ENCODE measurements around the gene RALGPS1.

The RALGPS1 gene

DNA sequence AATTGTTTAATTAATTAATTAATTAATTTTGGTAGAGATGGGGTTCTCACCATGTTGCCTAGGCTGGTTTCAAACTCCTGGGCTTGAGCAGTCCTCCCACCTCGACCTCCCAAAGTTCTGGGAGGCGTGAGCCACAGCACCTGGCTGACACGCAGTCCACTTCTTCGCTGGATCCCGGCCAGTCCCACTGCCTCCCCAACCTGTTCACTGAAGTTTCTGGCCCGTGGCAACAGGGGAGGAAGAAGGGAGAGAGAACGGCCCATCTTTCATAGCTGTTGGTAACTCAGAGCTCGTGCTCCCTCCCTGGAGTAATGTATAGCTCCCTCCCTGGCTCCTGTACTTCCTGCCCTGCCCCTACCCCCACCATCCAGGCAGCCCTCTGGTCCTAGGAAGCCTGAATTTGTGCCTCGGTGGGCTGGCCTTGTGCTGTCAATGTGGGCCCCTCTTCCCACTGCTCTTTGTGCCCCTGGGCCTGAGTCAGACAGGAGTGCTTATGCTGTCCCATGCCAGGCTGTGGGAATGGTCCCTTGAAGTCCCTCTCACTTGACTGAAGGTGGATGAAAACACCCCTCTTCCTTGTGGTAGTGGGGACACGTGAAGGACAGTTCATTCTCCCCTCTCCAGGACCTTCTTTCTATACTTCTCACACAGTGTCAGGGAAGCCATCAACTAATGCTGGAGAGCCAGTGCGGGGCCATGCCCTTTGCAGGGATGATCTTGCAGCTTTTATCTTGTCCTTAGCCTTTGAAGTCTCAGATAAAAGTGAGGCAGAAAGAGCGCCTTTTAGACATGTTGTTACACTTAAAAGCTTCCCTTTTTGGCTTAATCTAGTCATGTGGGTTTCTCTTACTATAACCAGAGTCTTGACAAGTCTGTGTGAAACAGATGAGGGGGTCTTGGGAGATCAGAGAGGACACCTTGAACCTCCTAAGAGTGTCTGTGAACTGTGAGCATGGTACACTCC is 169.8 kb downstream of the RALGPS1 start:
- no peak for DNase-seq

DNA sequence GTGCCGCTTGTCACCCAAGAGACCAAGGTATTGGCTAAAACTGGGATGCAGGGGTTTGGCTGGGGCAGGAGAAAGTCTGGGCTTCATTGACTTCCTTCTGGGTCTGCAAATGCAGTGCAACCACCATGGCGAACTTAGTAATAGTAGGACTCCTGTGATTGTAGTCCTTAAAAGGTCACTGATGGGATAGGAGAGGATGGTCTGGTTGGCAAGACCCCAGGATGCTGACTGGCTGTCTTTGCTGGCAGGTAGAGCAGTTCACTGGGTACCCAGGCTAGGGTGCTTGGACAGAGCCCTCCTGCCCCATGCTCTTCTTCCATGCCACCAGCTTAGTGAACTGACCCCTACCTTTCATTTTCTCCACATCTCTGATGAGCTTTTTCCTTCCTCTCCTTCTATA is 170.6 kb downstream of the RALGPS1 start:
- no peak for DNase-seq

DNA sequence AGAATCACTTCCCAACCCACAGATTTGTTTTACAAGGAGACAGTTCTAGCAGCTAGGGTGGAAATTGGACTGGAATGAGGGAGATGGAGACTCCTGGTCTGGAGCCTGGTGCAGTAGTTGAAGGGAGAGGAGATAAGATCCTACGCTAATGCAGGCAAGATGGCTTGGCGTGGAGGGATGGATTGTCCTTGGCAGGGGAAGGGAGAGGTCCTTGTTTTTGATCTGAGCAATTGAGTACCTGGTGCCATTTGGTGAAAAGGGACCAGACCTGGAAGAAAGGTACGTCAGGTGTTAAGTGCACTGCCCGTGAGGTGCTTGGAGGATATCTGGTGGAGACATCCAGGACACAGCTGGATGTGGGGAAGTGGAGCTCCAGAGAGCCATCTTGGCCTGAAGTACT is 172.2 kb downstream of the RALGPS1 start:
- DNase-seq, result no peak

DNA sequence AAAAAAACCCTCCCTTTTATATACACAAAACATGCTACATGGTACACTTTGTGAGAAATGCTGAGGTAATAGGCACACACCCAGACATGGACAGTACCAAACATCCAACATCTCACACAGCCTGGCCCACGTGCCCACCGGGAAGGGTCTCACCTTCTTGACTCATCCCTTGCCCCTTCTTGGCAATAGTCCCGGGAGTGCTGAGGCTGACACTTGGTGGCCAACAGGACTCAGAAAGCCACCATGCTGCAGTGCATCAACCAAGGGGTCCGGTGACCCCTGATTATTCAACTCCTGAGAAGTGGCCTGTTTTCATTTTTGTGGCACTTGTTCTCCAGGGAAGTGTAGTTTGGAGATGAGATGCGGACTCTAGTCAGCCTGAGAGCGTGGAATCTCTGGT is 172.8 kb downstream of the RALGPS1 start:
- no peak for DNase-seq

DNA sequence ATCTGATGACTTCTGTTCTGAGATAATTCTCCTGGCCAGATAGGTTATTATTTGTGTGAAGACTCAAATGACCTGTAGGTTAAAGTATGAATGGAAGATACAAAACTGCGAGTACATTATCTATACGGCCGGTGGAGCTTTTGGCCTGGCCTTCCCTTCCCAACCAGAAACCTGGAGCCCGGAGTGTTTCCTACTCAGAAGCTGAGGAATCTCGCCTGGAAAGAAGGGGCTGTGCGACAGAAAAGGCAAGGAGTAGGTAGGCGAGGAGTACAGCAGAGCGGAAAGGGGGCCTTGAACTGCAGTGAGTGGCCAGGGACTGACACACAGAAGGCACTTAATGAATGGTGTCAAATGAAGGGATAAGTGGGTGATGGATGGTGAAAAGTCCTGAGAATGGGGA is 173.3 kb downstream of the RALGPS1 start:
- no peak for DNase-seq

DNA sequence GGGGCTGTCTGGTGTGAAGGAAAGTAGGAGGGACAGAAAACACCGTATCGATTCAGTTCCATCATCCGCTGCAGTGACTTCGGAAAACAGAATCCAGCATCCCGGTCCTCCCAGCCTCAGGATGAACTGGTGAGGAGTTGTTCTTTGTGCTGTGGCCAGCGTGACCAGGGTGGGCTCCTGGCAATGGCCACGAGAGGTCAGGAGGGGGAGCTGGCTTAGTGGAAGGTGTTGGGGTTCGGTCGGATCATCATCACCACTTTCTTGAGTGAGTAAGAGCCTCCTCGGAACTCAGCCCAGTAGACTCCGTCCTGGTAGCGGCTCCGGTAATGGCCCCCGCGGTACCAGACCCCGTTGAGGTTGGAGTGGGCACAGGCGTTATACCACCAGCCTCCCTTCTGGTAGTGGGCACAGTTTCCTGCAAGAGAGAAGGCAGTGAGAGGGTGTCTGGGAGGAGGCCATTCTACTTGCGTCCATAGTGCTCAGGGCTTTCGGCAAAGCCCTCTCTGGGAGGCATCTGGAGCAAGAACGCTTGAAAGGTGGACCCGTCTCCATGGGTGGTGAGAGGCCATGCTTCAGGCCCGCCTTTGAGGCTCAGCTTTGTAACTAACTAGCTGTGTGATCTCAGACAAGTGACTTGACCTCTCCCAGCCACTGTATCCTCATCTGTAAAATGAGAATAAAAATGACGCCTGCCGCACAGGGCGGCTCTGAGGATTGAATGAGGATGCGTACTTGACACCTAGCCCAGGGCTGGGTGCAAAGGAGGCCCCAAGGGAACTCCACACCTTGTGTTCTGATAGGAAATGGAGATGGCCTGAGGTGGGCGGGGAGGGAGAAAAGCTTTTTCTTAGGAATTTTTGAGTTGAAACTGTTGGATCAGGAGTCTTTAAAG is 174.4 kb downstream of the RALGPS1 start:
- DNase-seq, result no peak

DNA sequence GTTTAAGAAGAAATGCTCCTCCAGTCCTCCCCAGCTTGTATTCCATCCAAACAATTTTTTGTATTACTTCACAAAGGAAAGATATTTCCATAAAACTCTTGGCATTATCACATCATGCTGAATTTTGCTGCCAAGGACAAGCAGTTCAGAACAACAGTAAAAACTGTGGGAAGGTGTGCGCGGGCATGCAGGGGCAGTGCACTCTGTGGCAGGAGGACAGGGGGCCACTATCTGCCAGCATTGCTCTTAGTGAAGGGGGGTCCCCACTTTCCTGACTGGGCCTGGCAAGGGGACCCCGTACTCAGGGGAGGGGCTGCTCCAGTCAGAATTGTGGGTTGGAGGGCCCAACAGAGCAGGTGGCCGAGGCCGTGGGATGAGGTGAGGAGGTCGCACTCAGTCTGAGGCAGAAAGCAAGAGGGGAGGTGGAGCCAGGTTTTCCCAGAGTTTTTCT is 175.1 kb downstream of the RALGPS1 start:
- no peak for DNase-seq

DNA sequence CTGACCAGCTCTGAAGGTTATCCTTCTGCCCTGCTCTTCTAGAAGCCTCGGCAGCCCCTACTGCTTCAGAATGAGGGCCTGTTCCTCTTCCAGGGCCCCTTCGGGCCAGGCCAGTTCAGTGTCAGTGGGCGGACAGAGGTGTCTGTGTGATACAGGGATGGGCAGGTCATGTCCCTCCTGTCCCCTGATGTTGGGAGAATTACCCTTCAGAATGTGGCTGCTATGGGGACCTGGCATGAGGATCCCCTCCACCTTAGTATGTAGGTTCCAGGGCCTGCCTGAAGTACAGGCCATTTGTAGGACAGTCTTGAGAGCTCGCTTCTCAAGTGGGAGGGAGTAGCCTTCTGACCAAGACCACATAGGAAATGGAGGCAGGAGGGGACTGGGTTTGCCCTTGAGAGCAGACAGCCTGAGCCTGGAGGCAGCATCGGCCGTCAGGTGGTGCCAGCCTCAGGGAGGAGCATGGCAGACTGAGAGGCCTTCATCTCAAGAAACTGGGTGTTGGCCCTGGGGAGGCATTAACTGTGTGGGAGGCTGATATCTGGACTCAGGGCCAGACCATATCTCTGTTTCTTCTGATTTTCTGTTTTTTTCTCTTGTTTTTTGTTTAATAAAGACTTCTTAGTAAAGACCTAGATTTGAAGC is 175.9 kb downstream of the RALGPS1 start:
- no peak for DNase-seq

DNA sequence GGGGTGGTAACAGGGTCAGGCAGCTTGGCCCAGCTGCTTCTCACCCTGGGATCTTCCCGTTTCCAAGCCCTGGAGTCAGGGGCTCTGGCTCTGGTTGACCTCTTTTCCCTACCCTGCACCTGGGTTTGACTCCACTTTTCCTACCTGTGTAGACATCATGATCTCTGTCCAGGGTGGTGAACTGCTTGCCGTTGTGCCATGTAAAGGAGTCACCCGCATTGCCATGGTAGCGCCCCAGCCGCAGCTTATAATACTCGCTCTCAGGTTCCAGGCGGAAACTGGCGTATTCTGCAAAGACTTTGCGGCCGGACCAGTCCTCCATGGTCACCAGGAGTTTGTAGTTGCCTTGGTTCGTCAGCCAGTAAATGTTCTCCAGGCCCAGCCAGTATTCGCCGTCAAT is 176.9 kb downstream of the RALGPS1 start:
- DNase-seq, result no peak

DNA sequence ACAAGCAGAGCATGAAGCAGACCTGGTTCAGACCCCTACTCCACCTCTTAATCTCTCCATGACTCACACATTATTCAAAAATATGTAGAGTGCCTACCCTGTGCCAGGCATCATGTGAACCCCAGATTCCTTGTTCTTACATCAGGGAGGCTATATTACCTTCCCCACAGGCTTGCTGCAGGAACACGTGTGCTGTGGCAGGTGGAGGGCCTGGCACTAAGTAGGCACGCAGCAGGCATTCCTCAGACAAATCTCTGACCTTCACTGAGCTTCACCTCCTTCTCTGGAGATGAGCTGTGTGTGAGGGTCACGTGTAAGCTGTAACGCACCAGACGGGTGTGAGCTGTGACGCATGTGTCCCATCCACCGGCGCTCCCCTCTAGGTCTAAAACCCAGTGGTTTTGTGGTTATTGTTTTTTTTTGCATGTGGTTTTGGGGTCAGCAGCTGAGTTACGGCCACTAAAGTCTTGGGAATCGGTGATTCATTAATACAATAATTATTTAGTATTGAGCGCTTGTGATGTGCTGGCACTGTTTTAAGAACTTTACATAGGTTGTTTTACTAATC is 177.5 kb downstream of the RALGPS1 start:
- DNase-seq, result no peak

DNA sequence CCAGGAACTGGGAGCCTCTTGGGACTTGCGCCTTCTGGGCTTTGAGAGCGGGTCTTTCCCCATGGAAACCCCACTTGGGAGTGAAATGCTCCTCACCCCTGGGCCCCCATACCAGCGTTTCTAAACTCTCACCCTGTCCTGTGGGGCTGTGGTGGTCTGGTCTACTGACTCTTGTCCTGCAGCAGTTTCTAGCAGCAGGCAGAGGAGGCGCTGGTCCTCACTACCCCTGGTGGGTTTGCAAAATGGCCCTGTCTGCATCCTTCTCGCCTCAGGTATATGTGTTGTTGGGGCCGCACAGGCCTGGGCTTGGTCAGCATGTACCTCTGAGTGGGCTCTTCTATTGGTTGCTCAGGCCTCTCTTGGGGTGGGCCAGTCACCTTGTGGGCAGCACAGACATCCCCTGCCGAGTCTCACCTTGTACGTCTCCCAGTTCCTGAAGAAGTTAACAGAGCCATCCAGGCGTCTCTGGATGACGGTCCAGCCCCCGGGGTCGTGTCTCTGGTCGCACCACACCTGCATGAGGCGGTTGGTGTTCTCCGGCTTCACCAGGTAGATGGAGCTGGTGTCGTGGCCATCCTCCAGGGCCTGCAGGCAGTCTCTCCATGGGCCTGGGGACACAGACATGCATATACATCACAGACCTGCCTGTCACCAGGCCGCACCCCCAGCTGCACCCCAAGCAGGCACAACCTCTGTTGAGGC is 178.9 kb downstream of the RALGPS1 start:
- DNase-seq, result no peak

DNA sequence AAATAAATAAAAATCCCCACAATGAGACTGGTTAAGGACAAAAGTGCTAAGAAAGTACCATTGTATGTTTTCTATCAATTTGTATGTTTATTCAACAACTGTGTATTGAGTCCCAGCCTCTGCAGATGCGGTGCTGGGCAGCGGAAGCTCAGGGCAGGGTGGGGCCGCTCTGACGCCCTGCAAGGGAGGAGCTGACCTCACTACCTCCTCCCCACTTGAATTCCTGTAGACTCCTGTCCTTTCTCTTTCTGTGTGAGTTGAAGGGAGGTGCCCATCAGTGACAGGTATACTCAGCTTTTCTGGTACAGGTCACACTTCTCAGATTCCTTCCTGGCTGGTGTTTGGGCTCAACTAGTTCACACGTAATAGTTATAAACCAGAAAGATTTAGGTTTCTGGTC is 180.8 kb downstream of the RALGPS1 start:
- no peak for DNase-seq

DNA sequence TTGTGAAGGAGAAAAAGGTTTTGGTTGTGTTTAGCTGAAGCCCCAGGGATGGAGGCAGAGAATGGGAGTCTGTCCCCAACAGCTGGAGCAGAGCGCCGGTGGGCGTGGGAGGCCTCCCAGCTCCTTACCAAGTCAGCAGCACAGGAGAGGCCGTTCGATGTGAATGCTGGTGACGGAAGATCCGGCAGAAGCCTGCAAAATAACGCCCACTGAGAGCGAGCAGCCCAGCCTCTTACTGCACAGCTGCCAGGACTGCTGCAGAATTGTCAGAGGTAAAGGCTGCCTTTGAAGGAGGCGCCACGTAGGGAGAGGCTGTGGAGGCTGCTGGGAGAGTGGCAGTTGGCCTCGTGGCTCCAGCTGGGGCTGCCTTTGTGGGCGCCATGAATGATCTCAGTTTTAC is 181.6 kb downstream of the RALGPS1 start:
- no peak for DNase-seq

DNA sequence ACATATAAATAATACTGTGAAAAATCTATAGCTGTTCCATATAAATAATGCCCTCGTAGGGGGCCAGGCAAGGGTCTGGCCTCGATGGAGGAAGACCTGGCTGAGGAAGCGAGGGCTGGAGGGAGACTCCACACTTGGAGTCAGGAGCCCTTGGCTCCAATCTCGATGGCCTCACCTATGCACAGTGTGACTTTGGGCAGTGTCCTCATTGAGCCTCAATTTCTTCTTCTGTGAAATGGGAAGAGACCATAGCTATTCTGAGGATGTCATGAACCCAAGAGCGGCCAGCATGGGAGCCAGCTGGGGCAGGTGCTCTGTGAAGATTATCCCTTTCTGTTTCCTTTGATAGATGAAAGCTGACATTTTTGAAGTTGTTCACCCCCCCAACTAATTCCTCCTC is 183.1 kb downstream of the RALGPS1 start:
- no peak for DNase-seq

DNA sequence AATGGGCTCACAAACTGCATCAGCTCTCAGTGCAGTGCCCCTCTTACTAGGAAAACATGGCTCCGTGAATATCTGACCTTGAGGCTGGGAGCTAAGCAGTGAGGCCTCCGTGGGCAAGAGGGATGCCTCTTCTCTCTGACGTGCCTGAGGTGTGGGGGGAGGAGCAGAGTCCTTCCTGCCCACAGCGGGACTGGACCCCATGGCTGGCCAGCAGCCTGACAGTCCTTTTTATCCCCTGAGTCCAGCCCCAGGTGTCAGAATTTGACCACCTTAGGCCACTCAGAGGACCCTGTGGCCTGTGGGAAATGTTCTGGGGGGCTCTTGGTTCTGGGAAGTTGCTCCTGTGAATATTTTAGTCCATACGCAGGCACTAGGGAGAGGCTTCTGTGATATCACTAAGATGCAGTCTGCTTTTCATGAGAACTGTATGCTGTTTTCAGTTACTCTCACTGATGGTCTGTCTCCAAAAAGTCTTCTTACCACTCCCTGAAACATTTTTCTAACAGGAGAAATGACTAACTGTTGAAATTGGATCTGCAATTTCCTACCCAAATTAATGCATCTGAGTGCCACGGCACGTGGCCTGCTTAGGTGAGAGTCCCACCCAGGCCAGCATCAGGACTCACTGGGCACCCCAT is 184.5 kb downstream of the RALGPS1 start:
- DNase-seq, result no peak

DNA sequence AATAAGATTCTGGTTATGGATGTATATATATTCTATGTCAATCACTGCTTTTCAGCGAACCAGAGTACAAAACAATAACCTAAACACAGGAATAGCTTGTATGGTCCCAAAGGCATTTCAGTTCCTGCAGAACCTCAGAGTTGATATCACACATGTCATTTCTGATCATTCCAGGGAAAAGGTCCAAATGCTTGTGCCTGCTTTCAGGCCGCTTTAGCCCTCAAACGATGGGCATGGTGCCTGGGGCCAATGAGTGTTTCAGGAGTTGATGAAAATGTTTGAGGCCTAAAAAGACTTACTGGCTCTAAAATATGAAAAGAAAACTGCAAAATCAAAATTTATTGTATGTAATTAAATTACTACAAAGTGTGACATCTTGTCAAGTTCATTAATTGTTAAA is 185.1 kb downstream of the RALGPS1 start:
- no peak for DNase-seq

DNA sequence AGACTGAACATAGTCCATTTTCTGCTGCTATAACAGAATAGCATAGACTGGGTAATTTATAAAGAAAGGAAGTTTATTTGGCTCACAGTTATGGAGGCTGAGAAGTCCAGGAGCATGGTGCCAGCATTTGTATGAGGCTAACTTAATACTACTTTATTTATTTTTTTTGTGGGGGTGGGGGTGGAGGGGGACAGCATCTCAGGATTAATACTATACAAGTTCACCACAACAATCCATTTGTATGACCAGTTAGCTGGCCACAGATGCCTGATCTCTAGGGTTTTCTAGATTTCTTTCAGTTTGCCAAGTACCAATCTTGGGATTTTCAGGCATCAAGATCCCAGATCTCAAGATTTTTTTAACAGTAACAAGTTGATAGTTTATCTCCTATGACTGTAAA is 187.6 kb downstream of the RALGPS1 start:
- DNase-seq, result no peak

DNA sequence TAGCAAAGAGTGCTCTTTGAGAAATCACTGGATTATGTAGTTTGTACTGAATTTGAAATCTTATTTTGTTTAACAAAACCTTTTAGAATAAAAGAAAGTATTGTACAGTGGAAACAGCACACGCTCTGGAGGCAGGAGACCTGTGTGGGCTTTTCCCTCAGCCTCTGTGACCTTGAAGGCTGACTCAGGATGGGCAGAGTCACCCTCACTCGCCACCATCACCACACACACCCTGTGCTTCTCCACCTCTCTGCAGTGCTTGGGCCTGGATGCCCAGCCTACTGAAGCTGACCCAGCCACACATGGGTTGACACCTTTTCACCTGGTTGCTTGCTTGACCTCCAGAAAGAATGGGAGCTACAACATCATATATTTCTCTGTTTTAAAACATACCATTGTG is 188.2 kb downstream of the RALGPS1 start:
- no peak for DNase-seq

DNA sequence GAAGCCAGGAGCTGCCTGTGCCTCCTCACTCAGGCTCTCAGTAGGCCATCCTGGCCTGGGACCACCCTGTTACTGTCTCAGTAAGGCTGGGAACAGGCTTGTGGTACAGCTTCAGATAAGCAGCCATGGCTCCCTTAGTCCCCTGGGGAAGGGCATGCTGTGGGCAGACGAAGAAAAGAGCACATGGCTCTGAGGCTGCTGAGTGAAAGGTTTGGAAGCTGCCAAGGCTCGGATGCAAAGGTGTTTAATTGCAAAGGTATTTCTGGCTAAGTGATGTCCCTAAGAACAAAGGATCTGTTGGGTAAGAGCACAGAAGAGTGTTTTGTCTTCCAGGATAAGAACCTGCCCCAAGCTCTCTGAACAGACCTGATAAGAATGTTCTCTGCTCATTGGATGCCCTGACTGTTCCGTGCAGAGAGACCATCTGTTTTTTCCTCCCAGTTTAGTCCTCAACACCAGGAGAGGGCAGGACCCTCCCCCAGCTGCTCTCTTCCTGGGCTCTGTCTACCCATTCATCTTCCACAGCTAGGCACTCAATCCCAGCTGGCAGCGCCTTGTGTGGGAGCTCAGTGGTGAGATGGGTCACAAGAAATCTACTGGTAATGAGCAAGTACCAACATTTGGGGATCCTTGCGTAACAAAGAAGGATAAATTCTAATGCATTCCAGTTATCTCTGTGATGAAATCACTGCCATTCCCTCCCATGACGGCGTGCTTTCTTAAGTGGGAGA is 190.2 kb downstream of the RALGPS1 start:
- no peak for DNase-seq

DNA sequence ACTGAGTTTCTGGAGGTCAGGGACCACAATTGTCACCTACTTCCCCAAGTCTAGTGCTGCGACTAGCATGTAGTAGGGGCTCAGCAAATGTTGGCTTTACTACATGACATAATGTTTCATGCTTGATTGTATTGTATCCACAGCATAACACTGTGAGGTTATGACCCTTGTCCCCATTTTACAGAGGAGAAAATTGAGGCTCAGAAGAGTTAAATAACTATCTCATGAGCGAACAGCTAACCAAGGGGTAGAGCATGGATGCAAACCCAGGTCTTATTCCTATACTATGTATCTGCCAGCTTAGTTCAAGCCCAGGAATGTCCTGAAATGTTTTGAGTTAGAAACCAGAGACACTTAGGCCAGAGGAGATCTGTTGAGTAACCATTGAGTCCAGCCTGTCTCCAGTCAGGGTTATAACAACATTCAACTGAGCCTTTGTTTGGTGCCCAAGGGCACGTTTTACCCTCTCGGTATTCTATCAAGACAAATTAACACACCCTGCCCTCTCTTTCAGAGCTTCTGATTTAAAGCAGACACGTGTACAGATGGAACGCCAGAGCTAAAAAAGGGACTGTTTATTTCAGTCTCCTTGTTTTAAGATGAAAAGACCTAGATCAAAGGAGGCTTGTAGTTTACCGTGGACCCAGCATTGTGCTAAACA is 191.4 kb downstream of the RALGPS1 start:
- DNase-seq, result no peak

DNA sequence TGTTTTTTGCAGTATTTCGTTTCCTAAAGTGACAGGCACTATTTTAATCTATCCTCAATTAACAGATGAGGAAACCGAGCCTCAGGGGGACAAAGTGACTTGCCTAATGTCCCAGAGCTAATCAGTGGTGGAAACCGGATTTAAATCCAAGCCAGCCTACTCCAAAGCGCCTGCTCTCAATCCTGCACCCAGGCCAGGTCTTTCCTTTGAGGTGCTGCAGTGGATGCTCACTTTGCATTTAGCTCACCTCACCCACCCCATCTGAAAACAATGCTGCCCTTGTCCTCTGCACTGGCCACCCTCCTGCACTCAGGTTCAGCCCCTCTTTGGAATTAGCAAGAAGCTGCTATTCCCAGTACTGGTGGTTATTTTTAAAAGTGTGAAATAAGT is 191.9 kb downstream of the RALGPS1 start:
- DNase-seq, result no peak
